ENCODE data around the gene PCF11.

The PCF11 gene

DNA sequence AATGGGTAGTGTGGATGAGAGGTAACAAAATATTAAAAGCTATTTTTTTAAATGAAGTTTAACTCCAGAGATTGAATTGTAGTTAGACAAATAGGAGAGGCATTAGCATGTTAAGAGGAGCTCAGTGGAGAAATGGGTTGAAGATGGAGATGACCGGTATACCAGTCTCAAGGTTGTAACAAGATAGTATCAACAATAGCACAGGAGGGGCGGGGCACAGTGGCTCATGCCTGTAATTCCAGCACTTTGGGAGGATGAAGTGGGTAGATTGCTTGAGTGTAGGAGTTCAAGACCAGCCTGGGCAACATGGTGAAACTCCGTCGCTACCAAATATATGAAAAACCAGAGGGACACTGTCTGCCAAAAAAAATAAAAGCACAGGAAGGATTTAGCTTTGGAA, 30.5 kb downstream of the PCF11 start:
- H3K36me3 ChIP-seq (ENCODE audit: control insufficient read depth in 2 of 2, insufficient read depth in 2 of 2, low read length in 2 of 2), result peaks cover 33 to 59% of the 10 kb centered on the region in 2 donors
- H3K4me3 ChIP-seq (ENCODE audit: low read length in 2 of 2), result no peak overlapping the region
- no peaks in the 10 kb centered on the region for H3K27me3 ChIP-seq (ENCODE audit: control insufficient read depth in 2 of 2, insufficient read depth in 2 of 2, low read length in 2 of 2)
- peaks cover 4 to 5% of the 10 kb centered on the region in 2 donors for H3K4me1 ChIP-seq (ENCODE audit: control insufficient read depth in 2 of 2, insufficient read depth in 2 of 2, low read length in 2 of 2)
- H3K9me3 ChIP-seq (ENCODE audit: control insufficient read depth in 2 of 2, low read length in 2 of 2), result no peaks in the 10 kb centered on the region
- no peak overlapping the region for H3K9ac ChIP-seq (ENCODE audit: low read depth in 1 of 2, low read length in 2 of 2)
- H3K27ac ChIP-seq (ENCODE audit: low read depth in 2 of 2, low read length in 2 of 2), result no peak overlapping the region

DNA sequence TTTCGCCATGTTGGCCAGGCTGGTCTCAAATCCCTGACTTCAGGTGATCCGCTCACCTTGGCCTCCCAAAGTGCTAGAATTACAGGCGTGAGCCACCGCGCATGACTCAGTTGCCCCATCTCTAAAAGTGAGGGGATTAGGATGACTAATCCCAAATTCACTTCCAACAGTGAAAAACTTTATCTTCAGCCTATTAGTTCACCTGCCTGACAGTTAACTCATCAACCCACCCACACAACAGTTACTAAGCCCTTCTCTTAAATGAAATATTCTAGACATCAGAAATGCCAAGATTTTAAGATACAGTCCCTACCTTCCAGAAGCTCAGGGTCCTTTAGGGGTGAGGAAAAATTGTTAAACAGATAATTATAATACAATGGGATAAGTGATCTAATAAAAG, 34.6 kb downstream of the PCF11 start:
- Histone ChIP-seq H3K9ac (ENCODE audit: low read depth in 1 of 2, low read length in 2 of 2) (no peak overlapping the region), H3K27ac (ENCODE audit: low read depth in 2 of 2, low read length in 2 of 2) (no peak overlapping the region)

DNA sequence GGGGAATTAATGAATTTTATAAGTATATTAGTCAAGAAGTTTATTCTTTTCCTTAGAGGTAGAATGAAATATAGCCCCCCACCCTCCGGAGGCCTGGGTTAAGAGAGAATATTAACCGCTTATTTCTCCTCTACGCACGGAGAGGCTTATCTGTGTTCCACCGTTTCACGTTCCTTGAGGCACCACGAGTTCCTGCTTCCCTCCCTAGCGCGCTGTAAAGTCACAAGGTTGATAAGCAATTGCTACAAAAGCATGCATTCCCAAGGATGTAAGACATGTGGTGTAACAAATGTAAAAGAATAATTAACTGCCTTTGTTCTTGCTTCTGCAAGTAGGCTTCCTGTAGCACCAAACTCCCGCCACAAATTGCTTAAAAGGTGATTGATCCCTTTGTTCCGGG, 35.1 kb downstream of the PCF11 start:
- Histone ChIP-seq H3K4me1 (ENCODE audit: control insufficient read depth in 2 of 2, insufficient read depth in 2 of 2, low read length in 2 of 2) (peaks cover 17 to 21% of the 10 kb centered on the region in 2 donors), H3K27me3 (ENCODE audit: control insufficient read depth in 2 of 2, insufficient read depth in 2 of 2, low read length in 2 of 2) (no peaks in the 10 kb centered on the region), H3K9me3 (ENCODE audit: control insufficient read depth in 2 of 2, low read length in 2 of 2) (no peaks in the 10 kb centered on the region), H3K27ac (ENCODE audit: low read depth in 2 of 2, low read length in 2 of 2) (no peak overlapping the region), H3K36me3 (ENCODE audit: control insufficient read depth in 2 of 2, insufficient read depth in 2 of 2, low read length in 2 of 2) (peaks cover 14 to 21% of the 10 kb centered on the region in 2 donors), H3K4me3 (ENCODE audit: low read length in 2 of 2) (peak overlapping the region; percentile 37 to 99), H3K9ac (ENCODE audit: low read depth in 1 of 2, low read length in 2 of 2) (peak overlapping the region in 1 of 2 donors; percentile 91)

More for the DNA sequence above, 34.6 kb downstream of the PCF11 start:
- no peaks in the 10 kb centered on the region for H3K9me3 ChIP-seq (ENCODE audit: control insufficient read depth in 2 of 2, low read length in 2 of 2)
- H3K4me1 ChIP-seq (ENCODE audit: control insufficient read depth in 2 of 2, insufficient read depth in 2 of 2, low read length in 2 of 2), result peaks cover 17 to 21% of the 10 kb centered on the region in 2 donors
- H3K36me3 ChIP-seq (ENCODE audit: control insufficient read depth in 2 of 2, insufficient read depth in 2 of 2, low read length in 2 of 2), result peaks cover 14 to 24% of the 10 kb centered on the region in 2 donors
- no peak overlapping the region for H3K4me3 ChIP-seq (ENCODE audit: low read length in 2 of 2)
- H3K27me3 ChIP-seq (ENCODE audit: control insufficient read depth in 2 of 2, insufficient read depth in 2 of 2, low read length in 2 of 2), result no peaks in the 10 kb centered on the region

DNA sequence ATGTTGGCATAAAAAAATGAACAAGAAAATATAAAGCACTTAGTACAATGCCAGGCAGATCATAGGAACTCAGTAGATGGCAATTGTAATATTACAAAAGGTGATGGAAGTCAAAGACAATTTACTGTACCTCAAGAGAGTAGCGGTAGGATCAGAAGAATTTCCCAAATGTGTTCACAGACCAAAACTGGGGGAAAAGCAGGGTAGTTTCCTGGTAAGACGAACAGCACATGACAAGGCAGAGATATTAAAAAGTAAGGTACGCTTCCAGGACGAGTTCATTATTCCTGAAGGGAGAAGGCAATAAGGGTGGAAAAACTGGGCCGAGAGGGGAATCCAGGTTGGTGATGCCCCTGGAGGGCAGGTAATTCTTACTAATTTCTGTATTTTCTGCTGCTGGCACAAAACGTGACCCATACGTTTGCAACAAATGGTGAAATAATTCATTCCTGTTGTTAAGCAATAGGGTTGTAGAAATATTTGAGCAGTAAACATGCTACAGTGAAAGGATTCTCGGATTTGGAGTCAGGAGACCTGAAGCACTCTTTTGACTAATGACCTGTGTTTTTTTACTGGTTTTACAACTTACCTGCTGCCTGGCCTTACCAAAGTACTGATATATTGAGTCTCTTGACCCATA, 35.8 kb downstream of the PCF11 start:
- peak overlapping the region; percentile 91 to 95 for H3K27ac ChIP-seq (ENCODE audit: low read depth in 2 of 2, low read length in 2 of 2)
- H3K27me3 ChIP-seq (ENCODE audit: control insufficient read depth in 2 of 2, insufficient read depth in 2 of 2, low read length in 2 of 2), result no peaks in the 10 kb centered on the region
- no peaks in the 10 kb centered on the region for H3K9me3 ChIP-seq (ENCODE audit: control insufficient read depth in 2 of 2, low read length in 2 of 2)
- H3K36me3 ChIP-seq (ENCODE audit: control insufficient read depth in 2 of 2, insufficient read depth in 2 of 2, low read length in 2 of 2), result peaks cover 10 to 21% of the 10 kb centered on the region in 2 donors
- H3K9ac ChIP-seq (ENCODE audit: low read depth in 1 of 2, low read length in 2 of 2), result peak overlapping the region; percentile 90 to 91
- H3K4me1 ChIP-seq (ENCODE audit: control insufficient read depth in 2 of 2, insufficient read depth in 2 of 2, low read length in 2 of 2), result peaks cover 17 to 21% of the 10 kb centered on the region in 2 donors
- H3K4me3 ChIP-seq (ENCODE audit: low read length in 2 of 2), result peak overlapping the region; percentile 88 to 99

DNA sequence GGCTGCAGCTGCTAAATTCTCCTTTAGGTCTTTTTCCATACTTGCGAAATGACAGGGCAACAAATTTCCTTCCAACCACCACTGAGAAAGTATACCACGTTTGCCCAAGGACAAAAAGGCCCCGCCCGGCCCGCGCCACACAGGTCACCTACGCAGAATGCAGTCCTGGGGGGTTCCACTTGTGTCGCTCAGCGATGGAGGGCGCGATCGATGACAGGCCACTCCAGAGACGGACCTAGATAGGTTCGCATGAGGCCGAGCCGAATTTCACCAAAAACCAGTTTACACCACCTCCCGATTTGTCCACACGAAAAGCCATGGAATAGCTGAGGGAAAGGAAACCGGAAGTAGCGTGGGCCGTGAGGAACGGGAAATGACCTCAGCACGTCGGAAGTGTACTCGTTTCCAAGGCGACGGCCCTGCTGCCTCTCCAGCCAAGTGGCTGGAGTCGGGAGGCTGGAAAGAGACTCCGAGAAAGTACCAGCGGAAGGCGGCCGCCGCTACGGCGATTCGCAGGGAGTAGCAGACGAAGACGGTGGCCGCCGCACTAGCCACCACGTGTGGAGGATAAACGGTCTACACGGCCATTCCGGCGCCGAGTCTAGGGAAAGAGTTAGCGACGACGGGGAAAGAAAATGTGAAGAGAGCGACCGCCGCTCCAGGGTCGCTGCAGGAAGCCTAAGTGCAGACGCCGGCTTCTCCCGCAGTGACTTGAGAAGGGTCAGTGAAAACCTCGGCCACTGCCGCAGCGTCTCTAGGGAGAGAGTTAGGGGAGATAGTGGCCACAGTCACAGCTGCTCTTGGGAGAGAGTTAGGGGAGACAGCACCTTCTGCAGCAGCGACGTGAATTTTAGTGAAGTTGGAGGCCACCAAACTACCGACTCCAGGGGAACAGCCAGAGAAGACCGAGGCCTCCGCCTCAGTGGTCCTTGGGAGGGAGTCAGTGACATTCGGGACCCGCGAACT, 36.7 kb downstream of the PCF11 start, which contains the start of gene ANKRD42:
Gene ANKRD42, plus strand, starts transcription at position 398 of the 966 bp plus-strand sequence. CDS start 959 bp downstream, outside the sequence.
- H3K27me3 ChIP-seq (ENCODE audit: control insufficient read depth in 2 of 2, insufficient read depth in 2 of 2, low read length in 2 of 2), result no peaks in the 10 kb centered on the region
- peak within 1 kb of the TSS; percentile 88 to 99 for H3K4me3 ChIP-seq (ENCODE audit: low read length in 2 of 2)
- peak within 1 kb of the TSS; percentile 91 to 95 for H3K27ac ChIP-seq (ENCODE audit: low read depth in 2 of 2, low read length in 2 of 2)
- H3K9ac ChIP-seq (ENCODE audit: low read depth in 1 of 2, low read length in 2 of 2), result peak within 1 kb of the TSS; percentile 90 to 91
- peaks cover 10 to 17% of the 10 kb centered on the region in 2 donors for H3K36me3 ChIP-seq (ENCODE audit: control insufficient read depth in 2 of 2, insufficient read depth in 2 of 2, low read length in 2 of 2)
- peaks cover 17 to 21% of the 10 kb centered on the region in 2 donors for H3K4me1 ChIP-seq (ENCODE audit: control insufficient read depth in 2 of 2, insufficient read depth in 2 of 2, low read length in 2 of 2)
- H3K9me3 ChIP-seq (ENCODE audit: control insufficient read depth in 2 of 2, low read length in 2 of 2), result no peaks in the 10 kb centered on the region

DNA sequence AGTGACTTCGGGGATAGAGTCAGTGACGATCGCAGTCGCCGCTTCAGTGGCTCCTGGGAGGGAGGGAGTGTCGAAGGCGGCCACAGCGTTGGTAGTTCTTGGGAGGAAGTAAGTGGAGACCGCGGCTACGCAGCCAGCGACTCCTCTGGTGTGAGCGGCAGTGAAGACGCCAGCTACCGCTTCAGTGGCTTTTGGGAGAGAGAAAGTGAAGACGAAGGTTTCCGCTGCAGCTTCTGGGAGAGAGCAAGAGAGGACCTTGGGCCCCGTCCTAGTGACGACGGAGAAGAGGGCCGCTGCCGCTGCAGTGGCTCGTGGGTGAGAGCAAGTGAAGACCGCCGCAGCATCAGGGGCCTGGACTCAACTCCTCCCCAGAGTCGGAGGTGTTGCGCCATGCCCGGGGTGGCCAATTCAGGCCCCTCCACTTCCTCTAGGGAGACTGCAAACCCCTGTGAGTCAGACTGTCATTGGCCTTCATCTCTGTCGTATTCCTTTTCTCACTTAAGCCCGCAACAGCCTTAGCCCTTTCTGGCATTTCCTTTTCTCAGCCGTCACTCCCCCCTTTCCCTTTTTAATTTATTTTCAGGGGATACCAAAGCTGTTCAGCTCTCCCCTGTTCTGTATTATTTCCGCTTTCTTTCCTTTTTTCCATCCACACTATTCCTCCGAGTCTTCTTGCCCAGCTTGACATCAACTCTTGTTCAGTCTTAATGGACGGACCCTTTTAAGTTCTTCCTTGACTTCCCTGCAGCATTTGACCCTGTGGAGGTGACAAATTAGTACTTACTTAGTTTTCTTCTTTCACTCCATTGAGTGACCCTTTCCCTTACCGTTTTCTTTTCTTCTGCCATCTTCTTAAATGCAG, 37.6 kb downstream of the PCF11 start:
- Histone ChIP-seq H3K9ac (ENCODE audit: low read depth in 1 of 2, low read length in 2 of 2) (peak overlapping the region; percentile 90 to 91), H3K36me3 (ENCODE audit: control insufficient read depth in 2 of 2, insufficient read depth in 2 of 2, low read length in 2 of 2) (peaks cover 8 to 13% of the 10 kb centered on the region in 2 donors), H3K4me3 (ENCODE audit: low read length in 2 of 2) (peak overlapping the region; percentile 88 to 99), H3K4me1 (ENCODE audit: control insufficient read depth in 2 of 2, insufficient read depth in 2 of 2, low read length in 2 of 2) (peaks cover 17 to 21% of the 10 kb centered on the region in 2 donors), H3K27me3 (ENCODE audit: control insufficient read depth in 2 of 2, insufficient read depth in 2 of 2, low read length in 2 of 2) (no peaks in the 10 kb centered on the region), H3K9me3 (ENCODE audit: control insufficient read depth in 2 of 2, low read length in 2 of 2) (no peaks in the 10 kb centered on the region), H3K27ac (ENCODE audit: low read depth in 2 of 2, low read length in 2 of 2) (peak overlapping the region; percentile 91 to 95)

DNA sequence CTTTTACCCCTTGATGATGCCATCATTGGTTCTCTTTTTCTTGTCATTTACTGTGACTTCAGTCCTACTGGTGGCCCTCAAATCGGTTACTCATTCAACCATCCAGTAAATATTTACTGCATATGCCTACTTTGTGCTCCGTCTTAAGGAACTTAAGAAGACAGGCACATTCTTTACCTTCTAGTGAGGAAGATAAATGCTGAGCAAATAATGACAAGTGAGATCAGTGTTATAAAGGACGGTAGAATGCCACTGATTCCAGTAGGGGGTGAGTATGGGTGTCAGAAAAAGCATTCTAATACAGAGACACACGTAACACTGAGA, 38.2 kb downstream of the PCF11 start:
- Histone ChIP-seq H3K4me3 (ENCODE audit: low read length in 2 of 2) (peak overlapping the region; percentile 88 to 99), H3K36me3 (ENCODE audit: control insufficient read depth in 2 of 2, insufficient read depth in 2 of 2, low read length in 2 of 2) (peaks cover 6 to 19% of the 10 kb centered on the region in 2 donors), H3K9me3 (ENCODE audit: control insufficient read depth in 2 of 2, low read length in 2 of 2) (no peaks in the 10 kb centered on the region), H3K4me1 (ENCODE audit: control insufficient read depth in 2 of 2, insufficient read depth in 2 of 2, low read length in 2 of 2) (peaks cover 17 to 21% of the 10 kb centered on the region in 2 donors), H3K9ac (ENCODE audit: low read depth in 1 of 2, low read length in 2 of 2) (peak overlapping the region; percentile 90 to 91), H3K27ac (ENCODE audit: low read depth in 2 of 2, low read length in 2 of 2) (no peak overlapping the region), H3K27me3 (ENCODE audit: control insufficient read depth in 2 of 2, insufficient read depth in 2 of 2, low read length in 2 of 2) (no peaks in the 10 kb centered on the region)

DNA sequence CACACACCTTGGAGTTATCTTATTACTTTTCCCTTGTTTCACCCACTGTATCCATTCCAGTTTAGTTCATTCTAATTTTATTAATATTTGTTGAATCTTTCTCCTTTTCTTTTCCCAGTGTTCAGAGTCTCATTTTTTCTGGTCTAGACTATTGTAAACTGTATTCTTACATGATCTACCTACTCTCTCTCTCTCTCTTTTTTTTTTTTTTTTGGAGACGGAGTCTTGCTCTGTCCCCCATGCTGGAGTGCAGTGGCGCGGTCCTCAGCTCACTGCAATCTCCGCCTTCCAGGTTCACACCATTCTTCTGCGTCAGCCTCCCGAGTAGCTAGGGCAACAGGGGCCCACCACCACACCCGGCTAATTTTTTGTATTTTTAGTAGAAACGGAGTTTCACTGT, 38.7 kb downstream of the PCF11 start:
- no peak overlapping the region for H3K27ac ChIP-seq (ENCODE audit: low read depth in 2 of 2, low read length in 2 of 2)
- H3K4me3 ChIP-seq (ENCODE audit: low read length in 2 of 2), result no peak overlapping the region
- peaks cover 17 to 21% of the 10 kb centered on the region in 2 donors for H3K4me1 ChIP-seq (ENCODE audit: control insufficient read depth in 2 of 2, insufficient read depth in 2 of 2, low read length in 2 of 2)
- no peaks in the 10 kb centered on the region for H3K9me3 ChIP-seq (ENCODE audit: control insufficient read depth in 2 of 2, low read length in 2 of 2)
- no peaks in the 10 kb centered on the region for H3K27me3 ChIP-seq (ENCODE audit: control insufficient read depth in 2 of 2, insufficient read depth in 2 of 2, low read length in 2 of 2)
- peaks cover 6 to 14% of the 10 kb centered on the region in 2 donors for H3K36me3 ChIP-seq (ENCODE audit: control insufficient read depth in 2 of 2, insufficient read depth in 2 of 2, low read length in 2 of 2)
- no peak overlapping the region for H3K9ac ChIP-seq (ENCODE audit: low read depth in 1 of 2, low read length in 2 of 2)

DNA sequence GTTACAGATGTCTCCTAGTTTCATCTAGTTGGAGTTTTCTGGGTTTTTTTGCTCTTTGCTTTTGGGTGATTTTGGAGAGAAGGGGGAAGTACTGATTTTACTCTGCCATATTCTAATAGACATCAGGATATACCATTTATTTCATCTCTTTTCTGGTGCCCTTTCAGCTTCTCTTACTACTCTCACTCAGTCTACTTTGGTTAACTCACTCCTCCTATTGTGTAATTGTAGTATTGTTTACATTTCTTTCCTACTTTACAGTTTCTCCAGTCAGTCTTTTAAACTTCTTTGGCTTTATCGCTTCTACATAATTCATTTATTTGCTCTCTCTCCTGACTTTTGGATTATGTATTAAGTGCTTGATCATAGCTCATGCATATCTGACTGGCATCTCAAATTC, 43.1 kb downstream of the PCF11 start:
- peaks cover 2 to 3% of the 10 kb centered on the region in 2 donors for H3K4me1 ChIP-seq (ENCODE audit: control insufficient read depth in 2 of 2, insufficient read depth in 2 of 2, low read length in 2 of 2)
- H3K4me3 ChIP-seq (ENCODE audit: low read length in 2 of 2), result no peak overlapping the region
- H3K9ac ChIP-seq (ENCODE audit: low read depth in 1 of 2, low read length in 2 of 2), result no peak overlapping the region
- H3K36me3 ChIP-seq (ENCODE audit: control insufficient read depth in 2 of 2, insufficient read depth in 2 of 2, low read length in 2 of 2), result peaks cover 2 to 10% of the 10 kb centered on the region in 2 donors
- no peak overlapping the region for H3K27ac ChIP-seq (ENCODE audit: low read depth in 2 of 2, low read length in 2 of 2)
- H3K9me3 ChIP-seq (ENCODE audit: control insufficient read depth in 2 of 2, low read length in 2 of 2), result no peaks in the 10 kb centered on the region
- H3K27me3 ChIP-seq (ENCODE audit: control insufficient read depth in 2 of 2, insufficient read depth in 2 of 2, low read length in 2 of 2), result no peaks in the 10 kb centered on the region
